Caco-2 (cell line): ENCODE results near the gene ALDH3A2. TPM values are rescaled to one million over a fixed set of nuclear protein-coding genes. Genes with fewer than 3 reads are reported as not detected.

ENCODE experiments used
- BruUV-seq: library from RNA; stranded (reverse); fragments of 400-500 nt; replicated peaks from 2 replicates; lab custom pipeline; 2021; lab: Mats Ljungman, UMichigan
- CTCF ChIA-PET: fragments of 300-600 bp; sonication (Branson Sonifier 250); formaldehyde crosslinking; loops from one replicate; lab custom pipeline; 2022; ENCODE audit warnings: antibody characterized with exemption; lab: Charles Lee
- POLR2A ChIA-PET: fragments of 300-600 bp; sonication (Branson Sonifier 250); formaldehyde crosslinking; loops from one replicate; lab custom pipeline; 2022; ENCODE audit warnings: antibody characterized with exemption; lab: Charles Lee
- DNase-seq, 2 experiments: peaks; one replicate each; pipeline versions ENCODE4 v3.0.0 to v3.0.0-alpha.2; 2020 to 2022
- H3K27me3 ChIP-seq: replicated peaks from 2 replicates; pipeline ENCODE4 v1.6.0; 2011; ENCODE audit warnings: low read length; ENCODE audit not compliant: control insufficient read depth, insufficient read depth
- H3K36me3 ChIP-seq: 2 replicates; pipeline ENCODE4 v1.5.1; 2011; ENCODE audit warnings: low read length; ENCODE audit not compliant: control insufficient read depth, insufficient read depth
- H3K4me1 ChIP-seq: fragments of 250-450 bp; sonication (Bioruptor Pico); 2 replicates; pipeline ENCODE4 v1.5.1; 2020; ENCODE audit warnings: mild to moderate bottlenecking
- H3K4me3 ChIP-seq: 2 replicates; pipeline ENCODE4 v1.5.1; 2011; ENCODE audit warnings: low read depth, mild to moderate bottlenecking, control low read depth, low read length
- H3K9me3 ChIP-seq: fragments of 250-450 bp; sonication (Bioruptor Pico); 2 replicates; pipeline ENCODE4 v1.5.1; 2020; ENCODE audit warnings: mild to moderate bottlenecking, moderate library complexity
- H3K27ac Mint-ChIP-seq: one replicate; pipeline ENCODE4 v1.8.0; 2022; ENCODE audit warnings: mixed read lengths; ENCODE audit not compliant: unreplicated experiment
- H3K27me3 Mint-ChIP-seq: one replicate; pipeline ENCODE4 v1.8.0; 2022; ENCODE audit warnings: mixed read lengths; ENCODE audit not compliant: insufficient read depth, unreplicated experiment
- H3K36me3 Mint-ChIP-seq: one replicate; pipeline ENCODE4 v1.8.0; 2022; ENCODE audit warnings: mild to moderate bottlenecking, mixed read lengths; ENCODE audit not compliant: insufficient read depth, unreplicated experiment
- H3K4me1 Mint-ChIP-seq: one replicate; pipeline ENCODE4 v1.8.0; 2022; ENCODE audit warnings: low read depth, mixed read lengths; ENCODE audit not compliant: unreplicated experiment
- H3K4me3 Mint-ChIP-seq: one replicate; pipeline ENCODE4 v1.8.0; 2022; ENCODE audit warnings: mild to moderate bottlenecking, moderate library complexity, mixed read lengths; ENCODE audit not compliant: unreplicated experiment
- H3K9me3 Mint-ChIP-seq: one replicate; pipeline ENCODE4 v1.8.0; 2022; ENCODE audit warnings: mixed read lengths; ENCODE audit not compliant: unreplicated experiment
- intact Hi-C: fragments of 100-400 bp; cut with micrococcal nuclease; formaldehyde crosslinking; loops from one replicate; pipeline ENCODE4 v1.10.0; 2022; ENCODE audit not compliant: unreplicated experiment
- total RNA-seq: library from RNA; stranded (reverse); gene quantifications from 2 replicates; pipeline ENCODE4 v1.2.3, GENCODE V29; 2022
- TF ChIP-seq, protein P1 (sequence below), 2 experiments: fragments of 200-600 bp in 1 of 2; IDR thresholded peaks; 1 replicate in 1 of 2; 2 replicates in 1 of 2; pipeline versions ENCODE4 v1.5.1 to v1.8.0; 2011 to 2022; ENCODE audit warnings: antibody characterized with exemption in 1 of 2, control low read depth in 1 of 2, inconsistent platforms in 1 of 2, low read depth in 1 of 2, low read length in 1 of 2, mild to moderate bottlenecking in 1 of 2, moderate library complexity in 1 of 2; ENCODE audit not compliant: insufficient read depth in 1 of 2, severe bottlenecking in 1 of 2, unreplicated experiment in 1 of 2

ALDH3A2 gene
- total RNA-seq, 1 experiment from 2014 or later = 84.0 TPM

DNA sequence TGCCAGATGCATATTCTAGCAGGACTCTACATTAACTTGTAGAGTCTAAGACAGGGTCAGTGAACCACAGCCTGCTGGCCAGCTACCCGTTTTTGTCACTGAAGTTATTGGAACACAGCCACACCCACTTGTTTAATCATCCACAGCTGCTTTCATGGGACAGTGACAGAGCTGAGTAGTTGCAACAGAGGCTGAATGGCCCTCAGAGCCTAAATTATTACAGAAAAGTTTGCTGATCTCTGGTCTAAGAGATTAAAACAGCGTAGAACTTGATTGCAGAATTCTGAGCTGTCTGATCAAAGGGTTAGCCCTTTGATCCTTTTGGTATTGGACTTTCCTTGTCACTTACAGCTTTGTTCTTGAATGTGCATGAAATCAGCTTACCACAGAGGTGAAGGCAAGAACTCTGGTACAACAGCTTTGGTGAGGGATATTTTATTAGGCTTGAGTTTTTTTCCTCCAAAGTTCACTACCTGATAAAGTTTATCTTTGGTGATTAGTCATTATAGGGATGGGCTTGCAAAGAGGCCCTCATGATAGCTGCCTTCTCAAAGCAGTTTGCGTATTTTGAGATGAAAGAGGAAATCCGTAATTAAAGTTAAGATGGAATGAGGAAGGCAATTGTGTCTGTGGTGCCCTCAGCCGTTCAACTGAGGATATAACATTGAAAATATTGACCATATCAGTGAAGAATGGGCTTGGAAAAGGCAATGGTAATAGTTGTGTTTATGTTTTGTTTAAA lies 23.6 kb downstream of the ALDH3A2 start:
- Mint-ChIP-seq H3K4me3 (peak overlapping the region; percentile 51), H3K9me3 (no peaks in the 10 kb centered on the region), H3K36me3 (peaks cover 39% of the 10 kb centered on the region), H3K27ac (peak overlapping the region; percentile 70), H3K27me3 (no peaks in the 10 kb centered on the region), H3K4me1 (peaks cover 35% of the 10 kb centered on the region)
- no TSS peak for BruUV-seq
- TF ChIP-seq, protein P1, sequence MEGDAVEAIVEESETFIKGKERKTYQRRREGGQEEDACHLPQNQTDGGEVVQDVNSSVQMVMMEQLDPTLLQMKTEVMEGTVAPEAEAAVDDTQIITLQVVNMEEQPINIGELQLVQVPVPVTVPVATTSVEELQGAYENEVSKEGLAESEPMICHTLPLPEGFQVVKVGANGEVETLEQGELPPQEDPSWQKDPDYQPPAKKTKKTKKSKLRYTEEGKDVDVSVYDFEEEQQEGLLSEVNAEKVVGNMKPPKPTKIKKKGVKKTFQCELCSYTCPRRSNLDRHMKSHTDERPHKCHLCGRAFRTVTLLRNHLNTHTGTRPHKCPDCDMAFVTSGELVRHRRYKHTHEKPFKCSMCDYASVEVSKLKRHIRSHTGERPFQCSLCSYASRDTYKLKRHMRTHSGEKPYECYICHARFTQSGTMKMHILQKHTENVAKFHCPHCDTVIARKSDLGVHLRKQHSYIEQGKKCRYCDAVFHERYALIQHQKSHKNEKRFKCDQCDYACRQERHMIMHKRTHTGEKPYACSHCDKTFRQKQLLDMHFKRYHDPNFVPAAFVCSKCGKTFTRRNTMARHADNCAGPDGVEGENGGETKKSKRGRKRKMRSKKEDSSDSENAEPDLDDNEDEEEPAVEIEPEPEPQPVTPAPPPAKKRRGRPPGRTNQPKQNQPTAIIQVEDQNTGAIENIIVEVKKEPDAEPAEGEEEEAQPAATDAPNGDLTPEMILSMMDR (IDR thresholded peaks at IDR 0.05; ENCODE audit: insufficient read depth in 1 of 2, low read depth in 1 of 2, low read length in 1 of 2, severe bottlenecking in 1 of 2, unreplicated experiment in 1 of 2) = peak; percentile 41 to 54
- intact Hi-C loops = loop anchor here (1.0 to 5.0 kb wide), 4 partner anchors 24 to 158 kb away; partner anchors contain the start of genes ALDH3A1 and ALDH3A2
- Histone ChIP-seq H3K36me3 (peaks cover 3% of the 10 kb centered on the region; the same call in 1 of the 2 replicates), H3K9me3 (no peaks in the 10 kb centered on the region), H3K27me3 (no peaks in the 10 kb centered on the region), H3K4me3 (no peak overlapping the region), H3K4me1 (peaks cover 36% of the 10 kb centered on the region)
- POLR2A ChIA-PET = interaction anchor here (0.6 to 2.2 kb wide), 5 partner anchors 12 to 1574 kb away, joined by 3 to 36 read pairs (median 3); partner anchors contain the start of gene ALDH3A2
- CTCF ChIA-PET = interaction anchor here (0.9 to 2.7 kb wide), 12 partner anchors 12 to 309 kb away, joined by 3 to 70 read pairs (median 4); partner anchors contain the start of genes ALDH3A2 and B9D1
- peak; percentile 75 to 80 for DNase-seq

DNA sequence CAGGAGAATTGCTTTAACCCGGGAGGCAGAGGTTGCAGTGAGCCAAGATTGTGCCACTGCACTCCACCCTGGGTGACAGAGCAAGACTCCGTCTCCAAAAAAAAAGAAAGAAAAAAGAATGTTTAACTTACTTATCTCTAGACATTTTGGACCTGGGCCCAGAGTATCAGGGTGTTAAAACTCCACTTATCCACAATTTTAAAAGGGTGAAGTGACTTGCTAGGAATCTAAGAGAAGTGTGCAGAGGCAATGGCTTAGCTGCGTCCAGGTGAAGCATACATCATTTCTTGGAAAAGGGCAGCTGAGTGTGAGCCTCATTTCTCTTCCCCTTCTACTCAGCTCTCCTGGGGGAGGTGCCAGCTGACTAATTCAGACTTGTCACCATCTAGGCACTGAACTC lies 25.1 kb downstream of the ALDH3A2 start:
- no peaks in the 10 kb centered on the region for H3K9me3 ChIP-seq
- H3K4me3 ChIP-seq = no peak overlapping the region
- H3K27ac Mint-ChIP-seq = no peak overlapping the region
- no peak overlapping the region for H3K4me3 Mint-ChIP-seq
- TF ChIP-seq, protein P1 (IDR thresholded peaks at IDR 0.05; ENCODE audit: insufficient read depth in 1 of 2, low read depth in 1 of 2, low read length in 1 of 2, severe bottlenecking in 1 of 2, unreplicated experiment in 1 of 2) = no peak
- no TSS peak for BruUV-seq
- intact Hi-C loops = loop anchor here (5.0 kb wide), 1 partner anchor 74 kb away; the partner anchor contains the start of gene ALDH3A1
- H3K4me1 ChIP-seq = peaks cover 36% of the 10 kb centered on the region
- H3K36me3 ChIP-seq = peaks cover 3% of the 10 kb centered on the region; the same call in 1 of the 2 replicates
- no peak for DNase-seq
- no peaks in the 10 kb centered on the region for H3K27me3 Mint-ChIP-seq
- H3K27me3 ChIP-seq = no peaks in the 10 kb centered on the region
- ChIA-PET CTCF (interaction anchor here (1.0 to 2.7 kb wide), 2 partner anchors 26 to 89 kb away, joined by 4 to 70 read pairs; partner anchors contain the start of gene ALDH3A2), POLR2A (interaction anchor here (0.6 kb wide), 1 partner anchor 140 kb away, joined by 3 read pairs; the partner anchor contains the start of gene SLC47A1)
- peaks cover 39% of the 10 kb centered on the region for H3K36me3 Mint-ChIP-seq
- H3K9me3 Mint-ChIP-seq = no peaks in the 10 kb centered on the region
- H3K4me1 Mint-ChIP-seq = peaks cover 35% of the 10 kb centered on the region

DNA sequence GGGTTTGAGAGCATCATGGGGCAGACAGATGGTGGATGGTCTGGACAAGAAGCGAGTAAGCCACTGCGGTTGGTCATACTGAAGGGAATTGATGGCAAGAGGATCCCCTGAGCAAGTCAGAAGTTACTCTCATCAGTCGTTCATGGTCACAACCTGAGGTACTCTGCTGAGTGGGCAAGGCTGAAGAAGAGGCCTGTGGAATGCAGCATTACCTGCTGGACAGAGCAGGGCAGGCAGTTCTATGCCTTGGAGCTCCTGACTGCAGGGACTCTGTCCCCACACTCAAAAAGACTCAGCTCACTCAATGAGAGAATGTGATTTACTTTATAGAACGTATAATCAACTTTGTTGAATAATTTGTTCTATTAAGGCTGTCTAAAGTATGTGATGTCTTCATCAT lies 28.3 kb downstream of the ALDH3A2 start:
- H3K9me3 Mint-ChIP-seq = no peaks in the 10 kb centered on the region

More for the DNA sequence above, 28.3 kb downstream of the ALDH3A2 start:
- TSS peak; percentile 39 for BruUV-seq
- H3K36me3 ChIP-seq = peaks cover 3% of the 10 kb centered on the region; the same call in 1 of the 2 replicates
- POLR2A ChIA-PET = interaction anchor here (0.6 to 1.5 kb wide), 2 partner anchors 28 to 300 kb away, joined by 6 to 7 read pairs; partner anchors contain the start of gene ALDH3A2
- DNase-seq = peak; percentile 65 to 67
- intact Hi-C loops = no loop called here
- H3K36me3 Mint-ChIP-seq = peaks cover 20% of the 10 kb centered on the region
- no peak overlapping the region for H3K27ac Mint-ChIP-seq
- TF ChIP-seq, protein P1 (IDR thresholded peaks at IDR 0.05; ENCODE audit: insufficient read depth in 1 of 2, low read depth in 1 of 2, low read length in 1 of 2, severe bottlenecking in 1 of 2, unreplicated experiment in 1 of 2) = no peak
- H3K4me1 Mint-ChIP-seq = peaks cover 21% of the 10 kb centered on the region
- no peak overlapping the region for H3K4me3 ChIP-seq
- no peaks in the 10 kb centered on the region for H3K27me3 Mint-ChIP-seq
- no peaks in the 10 kb centered on the region for H3K27me3 ChIP-seq
- peaks cover 23% of the 10 kb centered on the region for H3K4me1 ChIP-seq
- H3K9me3 ChIP-seq = no peaks in the 10 kb centered on the region
- H3K4me3 Mint-ChIP-seq = no peak overlapping the region
- CTCF ChIA-PET = interaction anchor here (0.5 to 1.2 kb wide), 4 partner anchors 29 to 179 kb away, joined by 3 to 9 read pairs (median 3); partner anchors contain the start of gene ALDH3A2
